T-helper 22 cell (primary cell): ENCODE data around the gene IFNL2.
"Not testable (repeated sequence)": the region's sequence is repeated elsewhere in the genome, so short reads cannot be mapped to it uniquely, and the experiment has no call there.

Experiments used
- DNase-seq: peaks from one replicate; pipeline ENCODE4 v3.0.0-alpha.2; 2020; ENCODE audit warnings: low read depth

IFNL2 gene

DNA sequence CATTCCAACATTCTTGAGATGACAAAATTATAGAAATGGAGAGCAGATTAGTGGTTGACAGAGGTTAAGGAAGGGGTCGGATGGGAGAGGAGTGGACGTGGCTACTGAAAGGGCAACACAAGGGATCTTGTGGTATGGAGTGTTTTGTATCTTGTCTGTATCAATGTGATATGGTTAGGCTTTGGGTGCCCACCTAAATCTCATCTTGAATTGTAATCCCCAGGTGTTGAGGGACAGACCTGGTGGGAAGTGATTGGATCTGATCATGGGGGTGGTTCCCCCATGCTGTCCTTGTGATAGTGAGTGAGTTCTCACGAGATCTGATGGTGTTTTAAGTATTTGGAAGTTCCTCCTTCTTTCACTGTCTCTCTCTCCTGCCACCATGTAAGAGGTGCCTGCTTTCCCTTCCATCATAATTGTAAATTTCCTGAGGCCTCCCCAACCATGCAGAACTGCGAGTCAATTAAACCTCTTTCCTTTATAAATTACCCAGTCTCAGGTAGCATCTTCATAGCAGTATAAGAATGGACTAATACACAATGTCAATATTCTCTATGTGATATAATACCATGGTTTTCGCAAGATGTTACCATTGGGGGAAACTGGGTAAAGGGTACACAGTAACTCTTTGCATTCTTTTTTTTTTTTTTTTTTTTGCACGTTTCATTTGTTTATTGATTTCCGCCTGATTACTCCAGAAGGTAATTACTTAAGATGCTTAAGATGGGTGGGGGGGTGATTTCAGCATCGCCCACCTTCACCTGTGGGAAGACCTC lies 14.6 kb upstream of the IFNL2 start:
- no peak for DNase-seq

DNA sequence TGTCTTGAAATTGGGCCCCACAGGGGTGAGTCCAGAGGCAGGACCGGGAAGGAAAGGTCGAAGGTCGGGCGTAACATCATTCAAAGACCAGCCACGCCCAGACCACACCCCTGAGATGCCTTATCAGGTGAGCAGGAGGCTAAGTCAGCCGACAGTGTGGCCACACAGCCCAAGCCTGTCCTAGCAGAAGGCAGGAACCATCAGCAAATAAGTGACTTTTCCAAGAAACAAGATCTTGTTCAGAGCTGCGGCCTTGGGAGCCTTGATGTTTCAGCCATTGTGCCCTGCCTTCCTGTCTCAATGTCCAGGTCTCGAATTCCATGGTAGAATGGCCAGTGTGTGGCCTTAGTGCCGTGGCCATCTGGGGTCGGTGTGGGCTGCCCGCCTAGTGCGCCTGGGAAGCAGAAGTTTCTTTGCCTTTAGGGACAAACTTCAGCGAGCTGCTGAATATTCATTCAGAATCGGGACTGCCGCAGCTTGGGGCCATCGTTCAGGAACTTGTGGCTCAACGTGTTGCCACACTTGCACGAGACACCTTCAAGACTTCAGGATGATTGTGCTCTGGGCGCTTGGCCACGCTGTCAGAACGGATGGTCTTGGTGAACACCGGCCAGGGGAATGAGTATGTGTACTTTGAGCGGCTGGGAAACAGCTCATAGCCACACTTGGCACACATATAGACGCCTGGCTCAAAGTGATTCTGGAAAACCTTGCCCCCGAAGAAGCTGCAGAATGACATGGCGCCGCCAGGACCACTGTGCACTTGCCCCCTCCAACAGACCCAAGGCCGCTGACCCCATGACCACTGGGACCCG lies 13.5 kb upstream of the IFNL2 start:
- DNase-seq = no peak

GRCh38 chr19:39257227-39257626 lies 11.0 kb upstream of the IFNL2 start:
- DNase-seq = no peak

DNA sequence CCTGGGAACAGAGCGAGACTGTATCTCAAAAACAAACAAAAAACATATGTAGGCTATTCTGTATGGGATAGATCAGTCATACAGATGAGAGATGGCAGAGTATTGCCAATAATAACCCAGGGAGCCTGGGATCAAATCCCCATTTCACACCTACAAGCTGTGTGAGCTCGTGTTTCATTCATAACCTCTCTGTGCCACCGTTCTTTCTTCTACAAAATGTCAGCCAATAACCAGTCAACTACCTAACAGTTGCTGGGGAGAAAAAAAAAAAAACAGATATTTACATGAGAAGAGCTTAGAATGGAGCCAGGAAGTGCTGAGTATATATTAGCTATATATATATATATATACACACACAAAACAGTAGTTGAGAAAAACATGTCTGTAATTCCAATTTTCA lies 6.5 kb upstream of the IFNL2 start:
- no peak for DNase-seq

DNA sequence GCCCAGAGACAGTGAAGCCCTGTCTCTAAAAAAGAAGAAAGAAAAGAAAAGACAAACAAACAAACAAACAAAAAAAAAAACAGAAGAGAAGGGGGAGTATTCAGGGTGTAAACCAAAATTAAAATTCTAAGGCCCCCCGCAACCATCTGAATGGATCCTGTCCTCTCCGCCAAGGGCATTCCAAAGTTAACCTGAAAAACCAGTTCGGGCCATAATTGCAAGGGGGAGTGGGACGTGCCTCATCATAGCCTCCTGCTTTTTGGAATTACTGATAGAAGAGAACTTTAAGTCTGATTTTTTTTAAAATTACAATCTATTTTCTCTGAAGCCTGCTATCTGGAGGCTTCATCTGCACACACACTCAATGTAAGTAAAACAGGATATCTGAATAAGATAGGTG lies 5.7 kb upstream of the IFNL2 start:
- DNase-seq = no peak

DNA sequence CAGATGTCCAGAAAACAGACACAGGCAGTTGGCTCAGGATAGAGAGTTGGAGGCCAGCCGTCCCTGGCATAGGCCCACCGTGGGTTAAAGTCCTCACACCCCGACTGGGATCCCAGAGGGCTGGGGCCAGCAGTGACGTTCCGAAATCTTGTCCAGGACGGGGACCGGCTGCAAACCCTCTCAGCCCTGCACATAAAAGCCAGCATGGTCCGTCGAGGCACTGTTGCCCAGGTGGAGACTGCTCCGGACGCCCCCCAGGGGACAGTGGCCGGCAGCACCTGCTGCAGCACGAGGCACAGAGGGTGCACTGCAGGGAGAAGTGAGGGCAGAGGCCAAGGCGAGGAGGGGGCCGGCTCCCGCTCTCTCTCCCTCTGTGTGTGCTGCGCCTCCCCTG lies 4.3 kb upstream of the IFNL2 start:
- DNase-seq = no peak

DNA sequence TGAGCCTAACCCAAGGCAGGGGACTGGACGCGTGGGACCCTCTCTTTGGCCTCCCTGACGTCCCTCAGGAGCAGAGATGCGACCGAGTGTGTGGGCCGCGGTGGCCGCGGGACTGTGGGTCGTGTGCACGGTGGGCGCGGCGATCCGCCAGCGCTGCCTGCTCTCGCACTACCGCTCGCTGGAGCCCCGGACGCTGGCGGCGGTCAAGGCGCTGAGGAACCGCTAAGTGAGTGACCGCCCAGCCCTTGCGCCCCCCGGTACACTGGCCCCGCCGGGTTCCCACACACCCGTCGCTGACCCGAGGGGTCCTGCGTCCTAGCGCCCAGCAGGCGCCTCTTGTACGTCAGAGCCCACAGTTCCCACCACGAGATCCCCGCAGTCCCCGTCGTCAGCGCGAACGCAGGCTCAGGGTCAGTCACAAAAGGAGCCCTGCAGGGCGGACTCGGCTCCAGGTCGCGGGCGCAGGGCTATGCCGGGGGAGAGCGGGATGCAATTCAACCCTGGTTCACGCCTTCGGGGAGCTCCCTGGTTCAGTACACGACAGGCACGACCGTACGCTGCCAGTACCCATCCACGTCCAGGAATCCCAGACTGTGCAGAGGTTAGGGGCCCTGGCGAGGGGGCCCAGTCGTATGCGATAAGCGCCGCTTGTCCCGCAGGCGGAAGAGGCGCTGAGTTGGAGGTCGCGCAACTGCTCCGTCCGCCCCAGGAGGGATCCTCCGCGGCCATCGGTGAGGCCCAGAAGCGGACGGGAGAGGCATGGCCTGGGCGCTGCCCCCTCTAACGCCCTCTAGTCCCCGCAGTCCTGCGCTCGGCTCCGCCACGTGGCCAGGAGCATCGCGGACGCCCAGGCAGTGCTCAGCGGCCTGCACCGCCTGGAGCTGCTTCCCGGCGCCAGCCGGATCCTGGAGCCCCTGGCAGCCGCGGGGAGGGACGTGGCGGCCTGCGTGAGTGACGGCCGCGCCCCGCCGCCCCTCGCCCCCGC lies 3.6 kb upstream of the IFNL2 start:
- no peak for DNase-seq

DNA sequence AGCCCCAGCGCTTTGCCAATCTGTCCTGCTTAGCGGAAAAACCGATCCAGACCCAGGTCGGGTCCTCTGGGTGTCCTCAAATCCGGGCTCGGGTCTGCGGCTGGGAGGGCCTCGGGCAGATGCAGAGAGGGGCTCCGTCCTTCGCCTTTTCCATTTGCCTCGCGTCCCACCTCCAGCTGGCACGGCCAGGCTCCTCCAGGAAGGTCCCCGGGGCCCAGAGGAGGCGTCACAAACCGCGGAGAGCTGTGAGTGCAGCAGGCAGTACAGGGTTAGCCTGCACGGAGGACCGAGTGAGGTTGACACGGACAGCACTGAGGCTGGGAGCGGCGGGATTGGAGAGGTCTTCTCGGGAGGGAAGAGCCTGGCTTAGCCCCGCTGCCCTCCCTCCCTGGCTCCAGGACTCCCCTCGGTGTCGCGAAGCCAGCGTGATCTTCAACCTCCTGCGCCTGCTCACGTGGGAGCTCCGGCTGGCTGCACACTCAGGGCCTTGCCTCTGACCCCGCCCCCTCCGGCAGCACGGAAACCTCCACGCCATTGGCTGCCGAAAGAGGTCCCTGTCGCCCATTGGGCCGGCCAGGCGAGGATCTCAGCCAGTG lies 2.8 kb upstream of the IFNL2 start:
- no peak for DNase-seq

DNA sequence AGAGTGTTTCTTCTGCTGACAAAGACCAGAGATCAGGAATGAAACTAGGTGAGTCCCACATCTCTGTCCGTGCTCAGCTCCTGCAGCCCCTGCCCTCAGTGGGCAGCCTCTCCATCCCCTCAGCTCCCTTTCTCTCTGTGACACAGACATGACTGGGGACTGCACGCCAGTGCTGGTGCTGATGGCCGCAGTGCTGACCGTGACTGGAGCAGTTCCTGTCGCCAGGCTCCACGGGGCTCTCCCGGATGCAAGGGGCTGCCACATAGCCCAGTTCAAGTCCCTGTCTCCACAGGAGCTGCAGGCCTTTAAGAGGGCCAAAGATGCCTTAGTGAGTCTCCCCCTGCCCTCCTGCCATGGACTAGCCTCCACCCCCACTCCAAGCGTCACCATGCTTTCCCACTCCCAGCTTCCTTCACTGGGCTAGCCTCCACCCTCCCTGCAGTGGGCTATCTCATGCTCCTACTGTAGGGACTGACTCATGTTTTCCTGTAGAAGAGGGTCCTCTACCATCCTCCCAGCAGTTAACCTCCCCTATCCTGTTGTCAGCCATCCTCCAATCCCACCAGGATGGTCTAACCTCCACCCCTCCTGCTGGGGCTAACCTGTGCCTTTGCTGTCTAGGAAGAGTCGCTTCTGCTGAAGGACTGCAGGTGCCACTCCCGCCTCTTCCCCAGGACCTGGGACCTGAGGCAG lies 481 bp downstream of the IFNL2 start:
- not testable (repeated sequence) for DNase-seq

GRCh38 chr19:39269369-39269768 lies 1.2 kb downstream of the IFNL2 start:
- not testable (repeated sequence) for DNase-seq

DNA sequence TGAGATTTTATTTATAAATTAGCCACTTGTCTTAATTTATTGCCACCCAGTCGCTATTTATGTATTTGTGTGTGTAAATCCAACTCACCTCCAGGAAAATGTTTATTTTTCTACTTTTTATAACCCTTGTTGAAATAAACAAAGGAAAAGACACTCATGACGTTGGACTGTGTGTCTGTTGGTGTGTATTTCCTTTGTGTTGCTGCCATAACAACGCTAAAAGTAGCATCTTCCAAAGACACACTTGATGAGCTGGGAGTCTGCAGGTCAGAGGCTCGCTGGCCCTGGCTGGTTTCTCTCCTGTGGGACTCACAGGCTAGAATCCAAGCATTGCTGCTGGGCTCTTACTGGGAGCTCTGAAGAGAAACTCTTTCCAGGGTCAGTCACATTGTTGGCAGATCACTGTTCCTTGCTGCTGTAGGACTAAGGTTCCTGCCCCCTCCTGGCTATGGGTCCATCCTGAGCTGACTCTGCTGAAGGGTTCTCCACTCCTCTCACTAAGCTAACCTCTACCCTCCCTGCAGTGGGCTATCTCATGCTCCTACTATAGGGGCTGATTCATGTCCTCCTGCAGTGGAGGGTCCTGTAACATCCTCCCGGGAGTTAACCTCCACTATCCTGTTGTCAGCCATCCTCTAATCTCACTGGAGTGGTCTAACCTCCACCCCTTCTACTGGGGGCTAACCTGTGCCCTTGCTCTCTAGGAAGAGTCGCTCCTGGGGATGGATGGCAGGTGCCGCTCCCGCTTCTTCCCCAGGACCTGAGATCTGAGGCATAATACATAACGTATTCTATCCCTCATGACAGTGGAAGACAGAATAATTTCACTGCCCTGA lies 2.1 kb downstream of the IFNL2 start:
- DNase-seq = no peak

DNA sequence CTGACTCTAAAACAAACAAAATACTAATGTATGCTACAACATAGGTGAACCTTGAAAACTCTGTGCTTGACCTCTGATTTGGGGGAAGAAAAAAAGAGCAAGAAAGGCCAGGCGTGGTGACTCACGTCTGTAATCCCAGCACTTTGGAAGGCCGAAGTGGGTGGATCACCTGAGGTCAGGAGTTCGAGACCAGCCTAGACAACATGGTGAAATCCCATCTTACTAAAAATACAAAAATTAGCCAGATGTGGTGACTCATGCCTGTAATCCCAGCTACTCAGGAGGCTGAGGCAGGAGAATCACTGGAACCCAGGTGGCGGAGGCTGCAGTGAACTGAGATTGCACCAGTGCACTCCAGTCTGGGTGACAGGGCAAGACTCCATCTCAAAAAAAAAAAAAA lies 5.7 kb downstream of the IFNL2 start:
- DNase-seq = not testable (repeated sequence)

- DNase-seq = no peak
Observed at GRCh38 chr19:39275578-39275977, 7.4 kb downstream of the IFNL2 start.

GRCh38 chr19:39276740-39277139 lies 8.5 kb downstream of the IFNL2 start:
- DNase-seq = no peak

DNA sequence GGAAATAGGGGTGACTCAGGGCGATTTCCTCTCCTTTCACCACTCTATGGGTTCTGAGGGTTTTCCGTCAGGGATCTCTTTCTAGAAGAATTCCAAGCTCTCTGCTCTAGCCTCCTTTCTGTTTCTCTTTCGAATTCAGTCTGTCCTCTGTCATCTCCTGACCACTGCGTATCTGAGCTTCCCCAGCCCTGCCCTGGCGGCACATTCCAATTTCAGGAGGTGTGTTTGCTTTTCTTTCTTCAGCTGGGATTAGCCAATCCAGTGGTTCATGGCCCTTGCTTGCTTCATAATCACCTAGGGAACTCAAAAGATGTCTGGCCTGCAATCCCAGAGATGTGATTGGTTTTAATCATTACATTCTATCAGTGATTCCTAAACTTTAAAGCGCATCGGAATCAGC lies 9.4 kb downstream of the IFNL2 start:
- DNase-seq = no peak

DNA sequence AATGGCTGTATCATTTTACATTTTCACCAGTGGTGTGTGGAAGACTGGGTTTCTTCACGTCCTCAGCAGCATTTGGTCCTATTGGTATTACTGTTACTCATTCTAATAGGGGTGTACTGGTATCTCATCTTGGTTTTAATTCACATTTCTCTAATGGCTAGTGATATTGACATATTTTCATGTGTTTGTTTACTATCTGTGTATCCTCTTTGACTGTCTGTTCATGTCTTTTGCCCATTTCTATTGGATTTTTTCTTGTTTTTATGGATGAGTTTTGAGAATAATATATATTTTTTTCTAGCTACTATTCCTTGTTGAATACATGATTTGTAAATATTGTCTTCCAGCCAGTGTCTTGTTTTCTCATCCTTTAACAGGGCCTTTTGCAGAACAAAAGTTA lies 13.8 kb downstream of the IFNL2 start:
- no peak for DNase-seq

DNA sequence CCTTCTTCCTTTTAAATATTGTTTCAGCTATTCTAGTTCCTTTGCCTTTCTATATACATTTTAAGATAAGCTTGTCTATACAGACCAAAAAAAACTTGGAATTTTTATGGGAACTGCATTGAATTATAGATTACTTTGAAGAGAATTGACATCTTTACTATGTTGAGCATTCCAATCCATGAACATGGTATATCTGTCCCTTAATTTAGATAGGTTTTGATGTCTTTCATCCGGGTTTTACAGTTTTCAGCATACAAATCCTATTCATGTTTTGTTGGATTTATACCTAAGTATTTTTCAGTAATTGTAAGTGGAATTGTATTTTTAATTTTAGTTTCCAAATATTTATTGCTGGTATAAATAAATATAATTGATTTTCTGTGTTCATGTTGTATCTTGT lies 15.8 kb downstream of the IFNL2 start:
- no peak for DNase-seq

DNA sequence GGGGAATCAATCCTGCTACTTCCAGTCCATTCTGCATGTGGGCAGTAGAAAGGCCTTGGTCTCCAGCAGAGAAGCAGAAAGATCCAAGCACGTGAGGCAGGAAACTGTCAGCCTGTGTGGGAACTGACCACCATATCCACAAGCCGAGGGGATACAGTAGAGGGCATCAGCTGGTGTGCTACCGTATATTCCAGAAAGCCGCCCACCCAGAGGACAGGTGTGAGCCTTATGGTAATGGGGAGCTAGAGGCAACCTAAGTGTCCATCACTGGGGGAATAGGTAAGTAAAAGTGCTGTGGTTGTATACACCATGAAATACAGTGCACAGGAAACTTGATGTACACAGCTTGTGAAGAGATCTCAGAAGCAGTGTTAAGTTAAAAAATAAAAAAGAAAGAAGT lies 25.2 kb downstream of the IFNL2 start:
- no peak for DNase-seq

- no peak for DNase-seq
Observed at GRCh38 chr19:39296055-39296645, 28.0 kb downstream of the IFNL2 start, which contains the start of gene IFNL1. IFNL1 (plus strand) TSS chr19:39296407; CDS start chr19:39296422, 15 bp downstream.

DNA sequence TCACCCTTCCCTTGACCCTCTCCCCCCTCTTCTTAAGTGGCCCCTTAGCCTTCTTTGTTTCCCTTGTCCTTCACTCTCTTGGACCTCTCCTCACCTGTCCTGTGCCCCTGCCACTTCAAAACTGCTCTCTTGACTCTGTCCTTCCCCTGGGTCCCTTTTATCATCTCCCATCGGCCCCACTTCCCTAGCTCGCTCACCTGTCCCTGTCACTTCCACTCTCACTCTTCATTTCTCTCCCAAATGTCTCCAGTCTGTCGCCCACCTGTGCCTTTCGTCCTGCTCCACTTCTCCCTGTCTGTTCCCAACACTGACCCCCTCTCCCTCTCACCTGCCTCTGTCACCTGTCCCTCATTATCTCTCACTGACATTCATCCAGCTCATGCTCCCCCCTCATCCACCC lies 28.7 kb downstream of the IFNL2 start:
- DNase-seq = no peak
